Gastroesophageal sphincter (tissue), 3 donors: Measurements from ENCODE around the gene ANK3.

Experiments used
- EP300 ChIP-seq: sonication (generic); formaldehyde crosslinking; IDR thresholded peaks from one replicate; pipeline ENCODE4 v1.6.1; 2017; ENCODE audit warnings: antibody characterized with exemption, mild to moderate bottlenecking
- POLR2A ChIP-seq, 2 donors: fragments of 450-650 bp; IDR thresholded peaks; one replicate each; pipeline ENCODE4 v1.6.1; 2017; ENCODE audit warnings: antibody characterized with exemption in 2 of 2, mild to moderate bottlenecking in 2 of 2, moderate library complexity in 1 of 2
- POLR2AphosphoS5 ChIP-seq: sonication (generic); formaldehyde crosslinking; IDR thresholded peaks from one replicate; pipeline ENCODE4 v1.6.1; 2017; ENCODE audit warnings: antibody characterized with exemption
- TF ChIP-seq, protein P1 (sequence below), 4 experiments: fragments of 200-600 bp in 2 of 4; fragments of 450-650 bp in 2 of 4; sonication (generic) in 1 of 4; IDR thresholded peaks; one replicate each; pipeline ENCODE4 v1.5.1; 2017 to 2019; ENCODE audit warnings: antibody characterized with exemption in 4 of 4, mild to moderate bottlenecking in 2 of 4, moderate library complexity in 2 of 4

DNA sequence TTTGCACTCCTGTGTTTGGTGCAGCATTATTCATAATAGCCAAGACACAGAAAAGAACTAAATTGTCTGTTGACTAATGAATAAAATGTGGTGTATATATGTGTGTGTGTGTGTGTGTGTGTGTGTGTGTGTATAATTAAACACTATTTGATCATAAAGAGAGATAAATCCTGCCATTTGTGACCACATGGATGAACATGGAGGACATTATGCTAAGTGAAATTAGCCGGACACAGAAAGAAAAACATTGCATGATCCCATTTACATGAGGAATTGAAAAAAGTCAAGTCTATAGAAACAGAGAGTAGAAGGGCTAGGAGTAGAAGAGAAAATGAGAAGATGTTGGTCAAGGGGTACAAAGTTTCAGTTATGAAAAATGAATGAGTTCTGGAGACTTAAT lies 85.9 kb downstream of the ANK3 start:
- TF ChIP-seq, protein P1, sequence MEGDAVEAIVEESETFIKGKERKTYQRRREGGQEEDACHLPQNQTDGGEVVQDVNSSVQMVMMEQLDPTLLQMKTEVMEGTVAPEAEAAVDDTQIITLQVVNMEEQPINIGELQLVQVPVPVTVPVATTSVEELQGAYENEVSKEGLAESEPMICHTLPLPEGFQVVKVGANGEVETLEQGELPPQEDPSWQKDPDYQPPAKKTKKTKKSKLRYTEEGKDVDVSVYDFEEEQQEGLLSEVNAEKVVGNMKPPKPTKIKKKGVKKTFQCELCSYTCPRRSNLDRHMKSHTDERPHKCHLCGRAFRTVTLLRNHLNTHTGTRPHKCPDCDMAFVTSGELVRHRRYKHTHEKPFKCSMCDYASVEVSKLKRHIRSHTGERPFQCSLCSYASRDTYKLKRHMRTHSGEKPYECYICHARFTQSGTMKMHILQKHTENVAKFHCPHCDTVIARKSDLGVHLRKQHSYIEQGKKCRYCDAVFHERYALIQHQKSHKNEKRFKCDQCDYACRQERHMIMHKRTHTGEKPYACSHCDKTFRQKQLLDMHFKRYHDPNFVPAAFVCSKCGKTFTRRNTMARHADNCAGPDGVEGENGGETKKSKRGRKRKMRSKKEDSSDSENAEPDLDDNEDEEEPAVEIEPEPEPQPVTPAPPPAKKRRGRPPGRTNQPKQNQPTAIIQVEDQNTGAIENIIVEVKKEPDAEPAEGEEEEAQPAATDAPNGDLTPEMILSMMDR (IDR thresholded peaks at IDR 0.05), result no peak
- TF ChIP-seq POLR2A (IDR thresholded peaks at IDR 0.05), result no peak
- TF ChIP-seq POLR2AphosphoS5, result no peak
- TF ChIP-seq EP300, result no peak
